HG03521 (cell line): ENCODE results near the gene CCDC77.
"Not testable (repeated sequence)": the region's sequence is repeated elsewhere in the genome, so short reads cannot be mapped to it uniquely, and the experiment has no call there.

Experiments
- ATAC-seq: cut with Tn5 transposase; IDR thresholded peaks from one replicate; pipeline ENCODE4 v1.9.1; 2021; ENCODE audit warnings: mild to moderate bottlenecking, moderate library complexity; ENCODE audit not compliant: unreplicated experiment

Gene CCDC77

GRCh38 chr12:401235-402028 lies at the start of gene CCDC77:
TSS of gene CCDC77 (plus strand) at chr12:401644. CDS start at chr12:409384, 7,740 bp downstream.
- peak; percentile 99 for ATAC-seq

- ATAC-seq = no peak
Observed at GRCh38 chr12:356276-356988, 45.0 kb upstream of the CCDC77 start.

GRCh38 chr12:359091-359490 lies 42.4 kb upstream of the CCDC77 start:
- ATAC-seq = no peak

DNA sequence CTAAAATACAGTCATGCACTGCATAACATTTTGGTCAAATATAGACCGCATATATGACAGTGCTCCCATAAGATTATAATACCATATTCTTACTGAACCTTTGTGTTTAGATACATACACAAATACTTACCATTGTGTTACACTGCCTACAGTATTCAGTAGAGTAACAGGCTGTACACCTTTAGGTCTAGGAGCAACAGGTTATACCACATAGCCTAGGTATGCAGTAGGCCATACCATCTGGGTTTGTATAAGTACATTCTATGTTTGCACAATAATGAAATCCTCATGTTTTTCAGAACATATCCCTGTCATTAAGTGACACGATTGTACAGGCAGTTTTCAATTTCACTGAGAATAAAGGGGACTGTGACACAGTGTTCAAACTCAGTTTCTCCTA lies 34.6 kb upstream of the CCDC77 start:
- no peak for ATAC-seq

- no peak for ATAC-seq
Observed at GRCh38 chr12:367972-368371, 33.5 kb upstream of the CCDC77 start.

DNA sequence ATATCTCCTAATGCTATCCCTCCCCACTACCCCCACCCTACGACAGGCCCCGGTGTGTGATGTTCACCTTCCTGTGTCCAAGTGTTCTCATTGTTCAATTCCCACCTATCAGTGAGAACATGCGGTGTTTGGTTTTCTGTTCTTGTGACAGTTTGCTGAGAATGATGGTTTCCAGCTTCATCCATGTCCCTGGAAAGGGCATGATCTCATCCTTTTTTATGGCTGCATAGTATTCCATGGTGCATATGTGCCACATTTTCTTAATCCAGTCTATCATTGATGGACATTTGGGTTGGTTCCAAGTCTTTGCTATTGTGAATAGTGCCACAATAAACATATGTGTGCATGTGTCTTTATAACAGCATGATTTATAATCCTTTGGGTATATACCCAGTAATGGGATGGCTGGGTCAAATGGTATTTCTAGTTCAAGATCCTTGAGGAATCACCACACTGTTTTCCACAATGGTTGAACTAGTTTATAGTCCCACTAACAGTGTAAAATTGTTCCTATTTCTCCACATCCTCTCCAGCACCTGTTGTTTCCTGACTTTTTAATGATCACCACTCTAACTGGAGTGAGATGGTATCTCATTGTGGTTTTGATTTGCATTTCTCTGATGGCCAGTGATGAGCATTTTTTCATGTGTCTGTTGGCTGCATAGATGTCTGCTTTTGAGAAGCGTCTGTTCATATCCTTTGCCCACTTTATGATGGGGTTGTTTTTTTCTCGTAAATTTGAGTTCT lies 30.5 kb upstream of the CCDC77 start:
- ATAC-seq = not testable (repeated sequence)

DNA sequence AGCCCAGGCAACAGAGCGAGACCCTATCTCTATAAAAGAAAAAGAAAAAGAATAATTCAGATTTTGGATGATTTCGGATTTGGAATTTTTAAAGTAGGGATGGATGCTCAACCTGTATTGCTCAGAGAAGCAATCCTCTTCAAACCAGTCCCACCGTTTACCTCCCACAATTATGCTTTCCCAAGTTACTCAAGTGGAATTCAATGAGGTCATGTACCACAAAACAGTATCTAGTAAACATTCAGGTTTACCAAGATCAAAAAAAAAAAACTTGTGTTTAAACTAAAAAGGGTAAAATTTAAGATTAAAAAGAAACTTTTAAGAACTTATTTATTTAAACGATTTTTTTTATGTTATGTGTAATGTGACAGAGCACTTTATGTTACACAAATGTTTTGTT lies 14.8 kb upstream of the CCDC77 start:
- ATAC-seq = no peak

- no peak for ATAC-seq
Observed at GRCh38 chr12:388012-388411, 13.4 kb upstream of the CCDC77 start.

DNA sequence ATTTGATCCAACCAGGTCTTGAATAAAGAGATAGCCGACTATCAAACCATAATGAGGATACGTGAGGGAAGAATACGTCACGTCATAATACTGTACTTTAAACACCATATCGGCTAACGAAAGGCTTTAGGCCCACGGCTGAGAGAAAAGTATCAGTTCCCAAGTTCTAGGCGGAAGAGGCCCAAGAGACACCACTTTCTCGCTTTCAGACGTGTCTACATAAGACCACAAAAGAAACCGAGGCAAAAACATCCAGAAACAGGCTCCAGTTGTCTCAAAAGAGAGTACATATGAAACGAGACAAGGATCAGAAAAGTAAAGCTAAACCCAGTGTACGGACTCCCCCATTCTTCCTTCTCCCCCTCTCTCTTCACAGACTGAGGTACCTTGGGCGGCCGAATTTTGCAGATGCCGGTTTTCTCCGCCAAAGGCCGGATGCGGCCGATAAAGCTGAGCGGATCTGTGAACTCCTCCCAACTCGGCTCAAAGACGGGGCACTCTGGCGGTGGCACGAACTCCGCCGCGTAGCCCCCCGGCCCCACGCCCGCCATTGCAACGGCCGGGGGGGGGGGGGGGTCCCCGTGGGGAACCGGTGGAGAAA lies 12.8 kb upstream of the CCDC77 start:
- peak; percentile 19 for ATAC-seq

DNA sequence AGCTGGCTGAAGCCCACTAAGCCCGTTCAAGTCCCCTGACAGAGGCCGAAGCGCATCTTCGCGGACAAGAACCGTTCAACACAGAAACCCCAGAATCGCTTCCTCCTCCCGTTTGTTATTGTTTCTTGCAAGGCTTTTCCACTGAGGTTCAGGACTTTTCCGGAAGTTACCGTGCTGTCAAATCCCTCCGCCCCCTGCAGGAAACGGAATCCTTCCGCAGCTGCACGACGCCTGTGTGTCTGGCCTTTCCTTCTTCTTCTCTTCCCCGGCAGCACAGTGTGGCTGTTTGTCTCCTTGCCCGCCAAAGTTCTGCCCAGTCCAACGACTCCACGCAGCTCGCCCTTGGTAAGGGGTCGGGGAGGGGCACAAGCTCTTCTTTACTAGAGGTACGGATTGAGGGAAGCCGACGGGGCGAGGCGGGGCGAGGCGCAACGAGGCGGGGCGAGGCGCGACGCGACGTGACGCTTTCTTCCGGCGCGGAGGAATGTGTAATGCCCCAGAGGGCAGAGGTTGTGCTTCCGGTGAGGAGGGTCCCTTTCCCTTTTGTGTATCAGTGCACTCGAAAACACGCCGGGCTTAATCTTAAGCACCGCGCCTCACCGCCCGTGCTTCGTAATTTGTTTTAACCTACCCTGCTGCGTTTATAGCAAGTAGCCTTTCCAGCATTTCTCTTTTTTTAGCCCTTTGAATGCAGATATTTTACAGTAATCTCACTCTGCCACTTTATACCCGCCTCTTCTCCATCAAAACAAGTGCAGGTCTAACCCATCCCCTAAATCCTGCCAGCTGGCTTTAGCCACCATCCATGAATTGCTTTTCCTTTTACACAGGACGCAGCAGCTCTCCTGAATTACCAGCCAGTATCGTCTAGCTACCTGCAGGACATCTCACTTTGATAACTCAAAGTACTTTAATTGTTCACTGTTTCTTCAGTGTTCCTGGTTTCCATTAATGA lies 12.0 kb upstream of the CCDC77 start, which contains the start of gene KDM5A:
Gene KDM5A, minus strand, starts transcription at position 179 of the 955 bp plus-strand sequence. CDS start 229 bp downstream, outside the sequence.
- ATAC-seq = peak; percentile 93

DNA sequence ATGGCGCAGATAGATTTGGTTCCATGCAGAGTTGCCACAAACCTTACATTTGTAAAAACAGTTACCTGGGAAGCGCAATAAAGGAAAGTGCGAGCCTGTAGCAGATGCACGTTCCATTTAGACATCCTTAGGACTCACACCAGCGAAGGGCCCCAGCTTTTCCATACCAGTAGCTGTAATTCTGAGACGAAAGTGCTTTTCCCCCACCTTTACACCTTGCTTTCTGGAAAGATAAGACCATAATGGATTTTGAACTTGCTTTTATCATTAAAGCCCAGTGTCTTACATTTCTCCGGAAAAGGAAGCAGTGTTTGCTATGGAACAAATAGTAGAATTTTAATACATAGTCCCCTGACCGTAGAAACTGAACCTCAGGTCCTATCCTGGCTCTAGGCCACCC lies 616 bp upstream of the CCDC77 start:
- ATAC-seq = no peak

GRCh38 chr12:402029-402389 lies 565 bp downstream of the CCDC77 start:
- ATAC-seq = no peak

DNA sequence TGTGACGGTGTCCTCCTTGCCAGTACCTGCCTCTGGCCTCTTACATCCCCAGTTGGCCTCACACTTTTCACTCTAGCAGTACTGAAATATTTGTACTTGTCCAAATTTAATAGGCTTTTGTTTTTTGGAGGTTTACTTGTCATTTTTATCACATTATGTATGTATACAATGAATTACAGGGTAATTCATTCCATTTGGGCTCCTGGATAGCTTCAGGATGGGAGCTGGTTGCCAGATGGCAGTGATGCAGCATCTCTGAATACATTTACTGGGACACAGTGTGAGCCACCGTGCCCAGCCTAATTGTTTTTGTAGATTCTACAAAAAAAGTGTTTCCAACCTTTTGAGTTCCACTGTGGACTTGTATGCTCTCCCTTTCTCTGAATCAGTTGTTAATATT lies 13.4 kb downstream of the CCDC77 start:
- no peak for ATAC-seq

DNA sequence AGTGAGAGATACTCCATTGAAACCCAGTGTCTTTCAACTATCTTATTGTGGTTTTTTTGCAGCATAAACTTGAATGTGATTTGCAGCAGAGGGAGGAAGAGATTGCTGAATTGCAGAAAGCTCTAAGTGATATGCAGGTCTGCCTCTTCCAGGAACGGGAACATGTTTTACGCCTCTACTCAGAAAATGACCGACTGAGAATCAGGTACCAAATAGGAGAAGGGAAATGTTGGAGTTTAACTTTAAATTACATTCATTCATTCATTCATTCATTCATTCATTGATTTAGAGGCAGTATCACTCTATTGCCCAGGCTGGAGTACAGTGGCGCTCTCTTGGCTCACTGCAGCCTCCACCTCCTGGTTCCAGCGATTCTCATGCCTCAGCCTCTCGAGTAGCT lies 17.0 kb downstream of the CCDC77 start:
- ATAC-seq = no peak

DNA sequence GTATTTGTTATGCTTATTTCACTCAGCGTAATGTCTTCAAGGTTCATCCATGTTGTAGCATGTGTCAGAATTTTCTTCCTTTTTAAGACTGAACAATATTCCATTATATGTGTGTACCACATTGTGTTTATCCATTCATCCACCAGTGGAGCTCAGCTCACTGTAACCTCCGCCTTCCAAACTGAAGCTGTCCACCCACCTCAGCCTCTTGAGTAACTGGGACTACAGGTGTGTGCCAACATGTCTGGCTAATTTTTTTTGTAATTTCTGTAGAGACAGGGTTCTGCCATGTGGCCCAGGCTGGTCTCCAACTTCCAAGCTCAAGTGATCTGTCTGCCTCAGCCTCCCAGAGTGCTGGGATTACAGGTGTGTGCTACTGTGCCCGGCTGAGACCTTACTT lies 21.1 kb downstream of the CCDC77 start:
- no peak for ATAC-seq

DNA sequence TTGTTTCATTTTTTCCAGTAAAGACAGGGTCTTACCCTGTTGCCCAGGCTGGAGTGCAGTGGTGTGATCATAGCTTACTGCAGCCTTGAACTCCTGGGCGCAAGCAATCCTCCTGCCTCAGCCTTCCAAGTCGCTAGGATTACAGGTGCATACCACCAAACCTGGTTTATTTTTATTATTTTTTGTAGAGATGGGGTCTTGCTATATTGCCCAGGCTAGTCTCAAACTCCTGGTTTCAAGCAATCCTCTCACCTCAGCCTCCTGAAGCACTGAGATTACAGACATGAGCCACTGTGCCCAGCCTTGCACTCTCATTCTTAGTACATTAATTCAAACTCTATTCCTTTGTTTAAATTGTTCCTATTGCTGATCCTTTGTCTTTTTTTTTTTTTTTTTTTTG lies 34.3 kb downstream of the CCDC77 start:
- ATAC-seq = not testable (repeated sequence)

- ATAC-seq = no peak
Observed at GRCh38 chr12:442235-442884, 40.9 kb downstream of the CCDC77 start.

DNA sequence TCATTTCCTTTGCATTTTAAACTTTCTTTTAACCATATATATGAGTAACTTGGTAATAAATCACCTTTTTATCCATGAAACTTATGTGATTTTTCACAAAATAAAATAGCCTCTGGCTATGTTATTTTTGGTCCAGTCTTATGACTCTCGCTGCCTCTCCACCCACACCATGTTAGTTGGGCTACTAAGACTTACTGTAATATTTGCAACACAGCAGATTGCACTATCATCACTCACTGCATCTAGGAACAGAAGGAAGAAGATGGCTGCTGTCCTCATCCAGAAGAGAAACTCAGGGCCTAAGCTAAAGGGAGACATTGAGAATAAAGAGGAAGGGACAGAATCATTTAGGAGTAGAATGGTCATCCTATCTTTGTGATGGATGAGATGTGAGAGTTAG lies 45.7 kb downstream of the CCDC77 start:
- no peak for ATAC-seq

DNA sequence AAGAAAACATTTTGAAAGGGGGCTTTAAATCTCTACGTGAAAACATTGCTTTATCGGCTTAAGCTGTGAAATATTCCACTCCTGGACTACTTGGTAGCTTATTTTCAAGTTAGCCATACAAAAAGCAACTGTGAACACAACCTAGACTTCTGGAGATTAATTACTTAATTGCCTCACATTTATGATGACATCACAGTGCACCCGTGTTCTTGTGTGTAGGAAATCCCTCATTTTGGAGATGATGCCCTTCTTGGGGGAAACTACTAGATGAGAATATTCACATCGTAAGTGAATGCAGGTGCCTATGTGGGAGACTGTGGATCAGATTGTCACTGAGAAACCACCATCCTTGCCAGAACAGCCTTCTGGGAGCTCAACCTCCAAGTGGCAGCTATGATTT lies 47.8 kb downstream of the CCDC77 start:
- no peak for ATAC-seq

DNA sequence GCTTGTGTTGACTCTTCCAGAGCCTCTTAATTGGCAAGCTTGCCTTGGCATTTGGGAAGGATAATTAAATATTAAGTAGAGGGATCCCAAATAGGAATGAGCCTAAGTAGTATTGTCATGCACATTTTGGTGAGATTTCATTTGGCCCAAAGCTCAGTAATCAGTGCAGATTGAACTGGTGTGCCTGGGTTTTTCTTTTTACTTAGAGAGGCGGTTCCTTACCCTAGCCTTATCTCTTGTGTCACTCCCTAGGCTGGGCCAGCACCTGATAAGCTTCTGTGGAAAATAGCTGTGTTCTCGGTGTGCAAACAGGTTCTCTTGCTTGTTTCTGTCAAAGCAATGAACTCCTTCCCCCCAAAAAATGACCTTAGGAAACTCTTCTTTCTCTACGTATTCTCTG lies 49.0 kb downstream of the CCDC77 start:
- ATAC-seq = no peak
